Mesenchymal stem cell (in vitro differentiated cells and primary cell): ENCODE results near the gene DYNC2LI1.

ENCODE experiments used
- DNase-seq: peaks from one replicate; pipeline ENCODE4 v3.0.0-alpha.2; 2013
- H2AFZ ChIP-seq: one replicate; pipeline ENCODE4 v1.6.1; 2013; ENCODE audit warnings: low read depth, mild to moderate bottlenecking, control low read depth, inconsistent platforms, low read length, moderate library complexity
- H2AK5ac ChIP-seq: 2 replicates; pipeline ENCODE4 v1.6.1; 2013; ENCODE audit warnings: low read length, moderate library complexity, mild to moderate bottlenecking, inconsistent platforms; ENCODE audit not compliant: severe bottlenecking
- H2BK120ac ChIP-seq: one replicate; pipeline ENCODE4 v1.6.1; 2013; ENCODE audit warnings: low read depth, mild to moderate bottlenecking, inconsistent platforms, low read length, moderate library complexity
- H2BK12ac ChIP-seq, 2 experiments: one replicate each; pipeline ENCODE4 v1.6.1; 2013; ENCODE audit warnings: inconsistent platforms in 2 of 2, low read length in 2 of 2, mild to moderate bottlenecking in 2 of 2, moderate library complexity in 2 of 2, control low read depth in 1 of 2
- H2BK15ac ChIP-seq: one replicate; pipeline ENCODE4 v1.6.1; 2013; ENCODE audit warnings: mild to moderate bottlenecking, low read depth, inconsistent platforms; ENCODE audit not compliant: poor library complexity, severe bottlenecking
- H2BK5ac ChIP-seq: 2 replicates; pipeline ENCODE4 v1.6.1; 2013; ENCODE audit warnings: low read depth, mild to moderate bottlenecking, low read length, control low read depth, inconsistent platforms; ENCODE audit not compliant: poor library complexity, severe bottlenecking
- H3K14ac ChIP-seq, 2 experiments: one replicate each; pipeline ENCODE4 v1.6.1; 2013; ENCODE audit warnings: inconsistent platforms in 2 of 2, low read length in 2 of 2, control low read depth in 1 of 2, mild to moderate bottlenecking in 1 of 2, moderate library complexity in 1 of 2
- H3K18ac ChIP-seq, 2 experiments: one replicate each; pipeline ENCODE4 v1.6.1; 2013; ENCODE audit warnings: inconsistent platforms in 2 of 2, low read length in 2 of 2, control low read depth in 1 of 2, low read depth in 1 of 2, mild to moderate bottlenecking in 1 of 2
- H3K23ac ChIP-seq, 2 experiments: one replicate each; pipeline ENCODE4 v1.6.1; 2013; ENCODE audit warnings: inconsistent platforms in 2 of 2, low read length in 2 of 2, mild to moderate bottlenecking in 2 of 2, moderate library complexity in 2 of 2, control low read depth in 1 of 2
- H3K27ac ChIP-seq: 2 replicates; pipeline ENCODE4 v1.5.1; 2013; ENCODE audit warnings: mild to moderate bottlenecking, moderate library complexity, low read length, control low read depth, inconsistent platforms; ENCODE audit not compliant: poor library complexity, severe bottlenecking
- H3K27me3 ChIP-seq, 2 experiments: 2 replicates each; pipeline versions ENCODE4 v1.6.1 to v1.7.0; 2013; ENCODE audit warnings: low read length in 2 of 2, mild to moderate bottlenecking in 2 of 2, moderate library complexity in 2 of 2, control low read depth in 1 of 2, inconsistent platforms in 1 of 2; ENCODE audit not compliant: control insufficient read depth in 1 of 2, insufficient read depth in 1 of 2
- H3K36me3 ChIP-seq, 2 experiments: 2 replicates each; pipeline versions ENCODE4 v1.6.1 to v1.7.0; 2013; ENCODE audit warnings: low read length in 2 of 2, control low read depth in 1 of 2, inconsistent platforms in 1 of 2, low read depth in 1 of 2, mild to moderate bottlenecking in 1 of 2; ENCODE audit not compliant: insufficient read depth in 2 of 2, control insufficient read depth in 1 of 2
- H3K4ac ChIP-seq, 2 experiments: one replicate each; pipeline ENCODE4 v1.6.1; 2013; ENCODE audit warnings: inconsistent platforms in 2 of 2, low read length in 2 of 2, mild to moderate bottlenecking in 2 of 2, moderate library complexity in 2 of 2, control low read depth in 1 of 2, low read depth in 1 of 2
- H3K4me1 ChIP-seq: 2 replicates; pipeline ENCODE4 v1.6.1; 2013; ENCODE audit warnings: low read depth, low read length, control low read depth; ENCODE audit not compliant: control insufficient read depth, insufficient read depth
- H3K4me2 ChIP-seq: 2 replicates; pipeline ENCODE4 v1.6.1; 2013; ENCODE audit warnings: low read length, mild to moderate bottlenecking, inconsistent platforms; ENCODE audit not compliant: poor library complexity, severe bottlenecking
- H3K4me3 ChIP-seq, 2 experiments: 2 replicates each; pipeline versions ENCODE4 v1.5.1 to v1.7.0; 2013; ENCODE audit warnings: low read length in 2 of 2, mild to moderate bottlenecking in 2 of 2, control low read depth in 1 of 2, low read depth in 1 of 2; ENCODE audit not compliant: insufficient read depth in 1 of 2
- H3K79me1 ChIP-seq: replicated peaks from 2 replicates; pipeline ENCODE4 v1.6.1; 2013; ENCODE audit warnings: mild to moderate bottlenecking, control low read depth, low read length, inconsistent platforms; ENCODE audit not compliant: poor library complexity, severe bottlenecking
- H3K9ac ChIP-seq: 2 replicates; pipeline ENCODE4 v1.7.0; 2013; ENCODE audit warnings: mild to moderate bottlenecking, low read length, moderate library complexity
- H3K9me3 ChIP-seq: 2 replicates; pipeline ENCODE4 v1.7.0; 2013; ENCODE audit warnings: mild to moderate bottlenecking, low read length; ENCODE audit not compliant: control insufficient read depth
- H4K8ac ChIP-seq: one replicate; pipeline ENCODE4 v1.6.1; 2013; ENCODE audit warnings: inconsistent platforms, mild to moderate bottlenecking, low read length, moderate library complexity
- H4K91ac ChIP-seq: one replicate; pipeline ENCODE4 v1.6.1; 2013; ENCODE audit warnings: mild to moderate bottlenecking, low read length, inconsistent platforms
- WGBS: methylation state at CpG from one replicate; pipeline ENCODE4 v1.1.7; 2013; ENCODE audit warnings: mixed read lengths; 5-methylcytosine and 5-hydroxymethylcytosine counted together

Gene DYNC2LI1

DNA sequence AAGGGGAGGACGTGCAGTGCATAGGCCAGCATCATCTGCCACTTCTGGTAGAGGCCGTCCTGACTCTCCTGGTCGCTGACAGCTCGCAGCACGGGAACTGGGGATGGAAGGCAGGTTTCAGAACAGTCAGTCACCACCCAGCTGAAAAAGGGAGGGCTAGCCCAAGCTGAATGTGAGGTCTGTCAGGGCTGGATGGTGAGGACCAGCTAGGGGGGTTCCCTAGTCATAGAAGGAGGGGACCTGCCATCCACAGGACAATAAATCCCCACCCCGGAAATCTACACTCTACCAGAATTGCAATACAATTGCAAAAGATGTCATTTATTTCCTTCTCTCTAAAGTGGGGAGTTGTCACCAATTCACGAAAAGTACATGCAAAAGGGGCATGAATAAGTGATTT lies 49.0 kb downstream of the DYNC2LI1 start:
- Histone ChIP-seq H4K91ac (no peak overlapping the region), H3K27me3 (peaks cover 6 to 34% of the 10 kb centered on the region in 2 experiments), H3K79me1 (no peaks in the 10 kb centered on the region), H3K18ac (no peak overlapping the region), H3K14ac (no peak overlapping the region), H2BK5ac (no peak overlapping the region), H3K36me3 (no peaks in the 10 kb centered on the region), H2BK15ac (no peak overlapping the region), H3K27ac (no peak overlapping the region), H3K4me2 (no peak overlapping the region), H3K9me3 (no peaks in the 10 kb centered on the region), H2AFZ (no peak overlapping the region), H3K4ac (no peak overlapping the region), H3K9ac (no peak overlapping the region), H2BK120ac (no peak overlapping the region), H2AK5ac (no peak overlapping the region), H4K8ac (no peak overlapping the region), H3K4me1 (no peaks in the 10 kb centered on the region), H3K4me3 (no peak overlapping the region), H2BK12ac (no peak overlapping the region), H3K23ac (no peak overlapping the region)
- DNase-seq = no peak
- WGBS = 82% methylated on average over 7 of the region's 7 CpGs

DNA sequence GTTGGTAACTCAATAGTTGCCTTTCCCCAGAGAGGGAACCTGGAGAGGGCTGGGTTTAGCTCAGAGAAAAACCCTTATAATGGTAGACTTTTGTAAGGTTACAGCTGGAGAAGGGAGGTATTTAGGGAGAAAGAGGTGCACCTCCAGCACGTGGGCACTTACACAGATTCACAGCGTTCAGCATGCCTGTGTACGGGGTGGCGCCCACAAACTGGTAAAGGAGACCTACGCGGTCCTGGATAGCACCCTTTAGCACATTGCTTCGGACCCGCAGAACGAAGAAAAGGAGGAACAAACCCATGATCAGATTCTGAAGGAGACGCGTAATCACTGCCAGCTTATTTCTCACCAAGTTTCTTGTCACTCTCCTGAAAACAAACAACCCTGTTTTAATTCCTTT lies 49.9 kb downstream of the DYNC2LI1 start:
- H2AFZ ChIP-seq = no peak overlapping the region
- no peak overlapping the region for H4K91ac ChIP-seq
- no peak overlapping the region for H2BK5ac ChIP-seq
- H2AK5ac ChIP-seq = no peak overlapping the region
- H3K14ac ChIP-seq = no peak overlapping the region
- DNase-seq = no peak
- no peak overlapping the region for H3K4me3 ChIP-seq
- H3K9ac ChIP-seq = no peak overlapping the region
- H3K27me3 ChIP-seq = peaks cover 6 to 34% of the 10 kb centered on the region in 2 experiments
- no peaks in the 10 kb centered on the region for H3K36me3 ChIP-seq
- H2BK120ac ChIP-seq = no peak overlapping the region
- H3K18ac ChIP-seq = no peak overlapping the region
- H2BK15ac ChIP-seq = no peak overlapping the region
- H3K79me1 ChIP-seq = no peaks in the 10 kb centered on the region
- H4K8ac ChIP-seq = no peak overlapping the region
- no peaks in the 10 kb centered on the region for H3K4me1 ChIP-seq
- H3K4ac ChIP-seq = no peak overlapping the region
- H3K4me2 ChIP-seq = no peak overlapping the region
- H2BK12ac ChIP-seq = no peak overlapping the region
- no peak overlapping the region for H3K27ac ChIP-seq
- 88% methylated on average over 9 of the region's 11 CpGs for WGBS
- no peak overlapping the region for H3K23ac ChIP-seq
- H3K9me3 ChIP-seq = no peaks in the 10 kb centered on the region

DNA sequence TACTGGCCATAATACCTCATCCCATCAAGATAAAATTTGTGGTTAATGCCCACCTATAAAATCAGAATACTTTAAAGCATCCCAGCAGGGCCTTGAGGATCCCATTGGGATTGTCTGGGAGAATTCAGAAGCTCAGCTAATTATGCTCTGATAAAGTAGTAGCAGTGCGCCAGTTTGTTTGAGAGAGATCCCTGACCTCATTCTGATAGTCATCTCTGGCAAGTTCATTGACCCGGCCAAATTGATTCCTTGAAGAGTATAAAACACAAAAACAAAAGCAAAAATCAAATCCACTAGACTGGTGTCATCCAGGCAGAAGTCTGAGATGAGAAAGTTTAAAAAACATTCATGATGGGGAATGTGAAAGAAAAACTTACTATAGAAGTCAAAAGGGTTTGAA lies 50.7 kb downstream of the DYNC2LI1 start:
- Histone ChIP-seq H3K27me3 (peaks cover 6 to 40% of the 10 kb centered on the region in 2 experiments), H3K18ac (no peak overlapping the region), H2BK15ac (no peak overlapping the region), H3K23ac (no peak overlapping the region), H3K9ac (no peak overlapping the region), H3K4me1 (no peaks in the 10 kb centered on the region), H3K4ac (no peak overlapping the region), H2BK5ac (no peak overlapping the region), H2AFZ (no peak overlapping the region), H3K79me1 (no peaks in the 10 kb centered on the region), H3K4me2 (no peak overlapping the region), H4K8ac (no peak overlapping the region), H2BK12ac (no peak overlapping the region), H2BK120ac (no peak overlapping the region), H3K36me3 (no peaks in the 10 kb centered on the region), H3K14ac (no peak overlapping the region), H3K27ac (no peak overlapping the region), H3K4me3 (no peak overlapping the region), H3K9me3 (no peaks in the 10 kb centered on the region), H2AK5ac (no peak overlapping the region), H4K91ac (no peak overlapping the region)
- WGBS = 100% methylated on average over 2 of the region's 2 CpGs
- no peak for DNase-seq

DNA sequence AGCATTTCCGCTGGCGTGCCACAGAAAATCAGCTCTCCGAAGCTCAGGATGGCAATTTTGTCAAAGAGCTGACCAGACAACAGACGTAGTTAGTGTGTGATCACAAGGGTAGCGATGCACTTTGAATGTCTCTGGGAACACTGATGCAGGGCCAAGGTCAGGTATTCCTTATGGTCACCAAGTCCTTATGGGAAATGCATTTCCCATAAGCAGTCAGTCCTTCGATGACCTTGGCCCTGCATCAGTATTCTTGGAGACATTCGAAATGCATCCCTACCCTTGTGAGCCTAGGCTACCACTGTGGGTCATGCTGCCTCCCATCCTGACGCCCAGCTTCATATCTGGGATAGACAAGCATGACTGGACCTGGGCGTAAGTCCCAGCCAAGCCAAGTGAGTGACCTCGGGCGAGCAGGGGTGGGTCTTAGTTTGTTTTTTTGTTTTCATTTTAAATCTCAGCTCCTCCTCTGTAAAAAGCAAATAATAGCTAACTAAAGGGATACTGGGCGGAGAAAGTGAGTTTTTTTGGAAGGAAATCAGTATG lies 51.2 kb downstream of the DYNC2LI1 start:
- Histone ChIP-seq H4K8ac (no peak overlapping the region), H3K4me2 (no peak overlapping the region), H3K79me1 (no peaks in the 10 kb centered on the region), H3K4me1 (no peaks in the 10 kb centered on the region), H3K18ac (no peak overlapping the region), H3K4me3 (no peak overlapping the region), H3K36me3 (no peaks in the 10 kb centered on the region), H3K9ac (no peak overlapping the region), H2BK120ac (no peak overlapping the region), H3K27ac (no peak overlapping the region), H3K14ac (no peak overlapping the region), H2BK12ac (no peak overlapping the region), H3K4ac (no peak overlapping the region), H2BK15ac (no peak overlapping the region), H2AK5ac (no peak overlapping the region), H3K23ac (no peak overlapping the region), H3K27me3 (peaks cover 6 to 45% of the 10 kb centered on the region in 2 experiments), H4K91ac (no peak overlapping the region), H2BK5ac (no peak overlapping the region), H3K9me3 (no peaks in the 10 kb centered on the region), H2AFZ (no peak overlapping the region)
- DNase-seq = no peak
- 93% methylated on average over 9 of the region's 12 CpGs for WGBS
